ENCODE data around the gene SMIM35.

GRCh38 chr11:118120793-118121192 lies 34.0 kb upstream of the SMIM35 start:
- TF ChIP-seq, protein P1, sequence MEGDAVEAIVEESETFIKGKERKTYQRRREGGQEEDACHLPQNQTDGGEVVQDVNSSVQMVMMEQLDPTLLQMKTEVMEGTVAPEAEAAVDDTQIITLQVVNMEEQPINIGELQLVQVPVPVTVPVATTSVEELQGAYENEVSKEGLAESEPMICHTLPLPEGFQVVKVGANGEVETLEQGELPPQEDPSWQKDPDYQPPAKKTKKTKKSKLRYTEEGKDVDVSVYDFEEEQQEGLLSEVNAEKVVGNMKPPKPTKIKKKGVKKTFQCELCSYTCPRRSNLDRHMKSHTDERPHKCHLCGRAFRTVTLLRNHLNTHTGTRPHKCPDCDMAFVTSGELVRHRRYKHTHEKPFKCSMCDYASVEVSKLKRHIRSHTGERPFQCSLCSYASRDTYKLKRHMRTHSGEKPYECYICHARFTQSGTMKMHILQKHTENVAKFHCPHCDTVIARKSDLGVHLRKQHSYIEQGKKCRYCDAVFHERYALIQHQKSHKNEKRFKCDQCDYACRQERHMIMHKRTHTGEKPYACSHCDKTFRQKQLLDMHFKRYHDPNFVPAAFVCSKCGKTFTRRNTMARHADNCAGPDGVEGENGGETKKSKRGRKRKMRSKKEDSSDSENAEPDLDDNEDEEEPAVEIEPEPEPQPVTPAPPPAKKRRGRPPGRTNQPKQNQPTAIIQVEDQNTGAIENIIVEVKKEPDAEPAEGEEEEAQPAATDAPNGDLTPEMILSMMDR (IDR thresholded peaks at IDR 0.05; ENCODE audit: low read depth, low read length): no peak
- TF ChIP-seq EZH2phosphoT487 (IDR thresholded peaks at IDR 0.05; ENCODE audit: low read depth): no peak
